SKM-1 (cell line): ENCODE data around the gene TENM3.
A peak's percentile ranks its signal among the peaks of the same experiment; 100 is the strongest.
"Not testable (repeated sequence)": the region's sequence is repeated elsewhere in the genome, so short reads cannot be mapped to it uniquely, and the experiment has no call there.

Source experiments
- DNase-seq: peaks from one replicate; lab custom pipeline; 2025; ENCODE audit not compliant: unreplicated experiment; lab: John Stamatoyannopoulos, UW

The TENM3 gene

DNA sequence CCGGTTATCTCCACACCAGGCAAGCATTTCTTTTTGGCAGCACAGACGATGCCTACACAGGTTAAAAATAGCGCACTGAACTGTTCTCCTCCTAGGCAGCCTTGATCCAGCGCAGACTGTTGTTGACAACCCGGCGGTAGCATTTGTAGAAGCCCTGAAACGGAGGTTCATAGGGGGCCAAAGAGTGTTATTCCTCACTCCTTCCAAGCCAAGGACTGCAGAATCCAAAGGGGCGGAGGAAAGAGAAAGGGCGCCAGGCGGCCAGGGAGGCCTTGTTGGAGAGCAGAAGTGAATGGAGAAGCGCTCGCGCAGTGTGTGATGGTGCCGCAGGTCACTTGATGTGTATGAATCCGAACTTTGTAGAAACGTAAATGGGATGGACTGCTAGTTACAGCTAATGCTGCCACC is 82.7 kb downstream of the TENM3 start:
- no peak for DNase-seq

DNA sequence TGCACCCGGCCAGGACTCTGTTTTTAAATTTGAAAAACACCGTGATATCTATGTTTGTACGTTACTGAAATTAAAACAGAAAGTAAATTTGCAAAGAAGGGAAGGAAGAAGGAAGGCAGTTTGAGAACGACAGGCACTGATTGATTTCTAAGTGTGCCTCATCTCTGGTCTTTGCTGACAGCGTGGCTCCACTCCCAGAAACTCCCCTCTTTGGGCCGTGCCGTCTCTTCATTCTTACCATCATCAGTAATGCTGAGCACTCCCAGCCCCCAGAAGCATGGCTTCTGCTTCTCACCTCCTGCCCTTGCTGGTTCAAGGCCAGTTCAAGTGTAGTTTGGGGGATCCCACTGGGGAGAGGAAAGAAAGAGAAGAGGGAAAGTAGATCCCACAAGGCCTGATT is 85.3 kb downstream of the TENM3 start:
- no peak for DNase-seq

DNA sequence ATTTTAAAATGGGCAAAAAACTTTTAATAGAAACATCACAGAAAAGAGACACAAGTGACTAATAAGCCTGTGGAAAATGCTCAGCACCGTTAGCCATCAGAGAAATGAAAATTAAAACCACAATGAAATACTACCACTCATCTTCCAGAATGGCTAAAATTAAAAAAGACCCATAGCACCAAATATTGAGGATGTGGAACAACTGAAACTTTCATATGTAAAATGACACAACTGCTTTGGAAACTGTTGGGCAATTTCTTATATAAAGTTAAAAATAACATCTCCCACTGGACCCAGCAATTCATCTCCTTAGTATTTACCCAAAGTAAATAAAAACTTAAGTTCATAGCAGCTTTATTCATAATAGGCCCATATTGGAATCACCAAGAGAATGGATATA is 94.2 kb downstream of the TENM3 start:
- DNase-seq = no peak

DNA sequence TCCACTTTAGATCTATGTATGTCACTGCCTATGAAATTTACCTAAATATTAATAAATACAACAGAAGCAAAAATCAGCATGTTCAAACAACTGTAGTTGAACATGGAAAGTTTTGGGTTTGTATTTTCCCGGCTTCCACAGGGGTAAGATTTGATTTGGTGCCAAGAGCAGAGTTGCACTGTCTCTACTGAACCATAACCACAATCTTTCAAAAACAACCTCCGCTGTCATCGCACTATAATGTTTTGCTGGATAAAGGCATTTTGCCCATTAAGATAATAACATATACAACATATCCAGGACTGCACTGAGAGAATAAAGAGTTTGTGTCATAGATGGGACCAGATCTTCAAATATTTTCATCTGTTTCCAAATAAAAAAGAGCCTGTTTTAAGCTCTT is 94.9 kb downstream of the TENM3 start:
- DNase-seq = no peak

DNA sequence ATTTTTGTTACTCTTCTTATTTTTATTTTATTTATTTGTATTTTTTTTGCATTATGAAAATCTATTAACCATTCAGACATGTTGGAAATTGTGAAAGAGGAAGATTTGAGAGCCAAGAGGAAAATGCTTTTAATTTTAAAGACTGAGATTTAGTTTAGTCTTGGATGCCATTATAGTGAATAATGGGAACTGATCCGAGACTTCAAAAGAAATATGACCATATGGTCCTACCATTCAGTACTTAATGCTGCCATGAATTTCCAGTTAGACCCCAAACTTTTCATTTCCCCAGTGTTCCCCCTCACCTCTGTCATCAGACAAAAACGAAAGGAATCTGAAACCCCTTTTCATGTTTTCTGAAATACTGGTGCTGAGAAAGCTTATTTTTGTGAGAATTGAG is 95.5 kb downstream of the TENM3 start:
- no peak for DNase-seq

DNA sequence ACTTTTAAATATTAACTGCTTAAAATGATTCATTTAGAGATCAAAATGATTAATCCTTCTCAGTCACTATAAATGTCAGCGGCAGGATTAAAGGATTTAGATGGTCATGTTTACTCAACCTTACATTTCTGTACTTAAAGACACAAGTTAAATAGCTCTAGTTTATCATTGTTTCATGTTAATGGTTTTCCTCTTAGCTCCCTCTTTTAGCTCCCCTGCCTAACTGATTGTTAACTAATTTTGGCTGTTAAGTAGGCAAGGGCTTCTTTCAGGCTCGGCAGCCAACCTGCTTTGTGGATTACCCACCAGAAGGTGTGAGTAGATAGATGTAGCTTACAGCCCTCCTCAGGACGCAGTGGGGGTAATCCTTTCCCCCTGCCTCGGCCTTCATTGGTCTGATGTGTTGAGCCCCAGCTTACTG is 96.0 kb downstream of the TENM3 start:
- DNase-seq = no peak

DNA sequence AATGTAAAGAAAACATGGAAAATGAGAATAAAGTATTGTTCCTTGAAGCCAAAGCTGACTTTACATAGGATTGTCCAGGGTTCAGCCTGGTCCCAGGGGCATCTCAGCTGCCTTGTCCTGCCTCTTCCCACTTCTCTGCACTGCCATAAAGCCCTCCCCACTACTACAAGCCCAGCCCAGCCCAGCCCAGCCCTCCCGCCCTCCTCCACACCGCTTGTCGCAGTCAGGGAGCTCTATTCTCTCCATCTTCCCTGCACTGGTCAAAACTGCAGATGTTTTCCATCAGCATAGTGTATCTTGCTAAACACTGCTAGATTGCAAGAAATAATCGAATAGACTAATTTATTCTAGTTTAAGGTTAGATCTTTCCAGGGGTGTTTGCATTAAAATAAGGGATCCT is 100.3 kb downstream of the TENM3 start:
- no peak for DNase-seq

DNA sequence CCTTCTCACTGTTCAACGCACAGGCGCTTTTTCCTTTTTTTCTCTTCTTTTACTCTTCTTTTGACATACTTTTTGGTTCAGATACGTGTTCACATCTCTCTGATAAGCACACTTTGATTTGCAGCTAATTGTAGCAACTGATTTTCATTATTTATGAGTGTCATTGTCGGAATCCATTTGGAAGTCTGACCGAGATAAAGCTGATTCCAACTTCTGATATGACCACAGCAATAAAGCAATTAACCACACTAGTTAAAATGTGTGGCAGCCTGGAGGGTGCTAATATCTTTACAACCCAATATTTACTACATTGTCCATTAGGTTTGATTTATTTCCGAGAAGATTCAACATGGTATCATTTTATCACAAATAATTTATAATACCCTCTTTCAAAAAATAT is 101.8 kb downstream of the TENM3 start:
- DNase-seq = no peak

DNA sequence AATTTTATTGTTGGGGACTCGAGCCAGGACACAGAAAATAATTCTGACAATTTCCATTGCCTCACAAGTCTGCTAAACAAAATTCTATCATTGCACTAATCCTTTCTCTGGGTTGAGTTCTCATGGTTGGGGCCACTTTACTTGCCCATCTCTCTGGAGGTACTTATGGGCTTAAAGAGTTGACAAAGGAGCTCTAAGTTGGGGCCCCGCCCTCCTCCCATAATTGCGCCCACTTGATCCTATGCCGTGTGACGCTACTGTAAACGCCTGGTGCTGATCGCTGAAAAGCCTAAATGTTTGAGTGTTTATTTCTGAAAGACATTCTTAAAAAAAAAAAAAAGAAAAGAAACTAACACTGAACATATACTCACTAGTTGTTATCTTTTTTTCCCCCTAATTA is 103.0 kb downstream of the TENM3 start:
- no peak for DNase-seq

DNA sequence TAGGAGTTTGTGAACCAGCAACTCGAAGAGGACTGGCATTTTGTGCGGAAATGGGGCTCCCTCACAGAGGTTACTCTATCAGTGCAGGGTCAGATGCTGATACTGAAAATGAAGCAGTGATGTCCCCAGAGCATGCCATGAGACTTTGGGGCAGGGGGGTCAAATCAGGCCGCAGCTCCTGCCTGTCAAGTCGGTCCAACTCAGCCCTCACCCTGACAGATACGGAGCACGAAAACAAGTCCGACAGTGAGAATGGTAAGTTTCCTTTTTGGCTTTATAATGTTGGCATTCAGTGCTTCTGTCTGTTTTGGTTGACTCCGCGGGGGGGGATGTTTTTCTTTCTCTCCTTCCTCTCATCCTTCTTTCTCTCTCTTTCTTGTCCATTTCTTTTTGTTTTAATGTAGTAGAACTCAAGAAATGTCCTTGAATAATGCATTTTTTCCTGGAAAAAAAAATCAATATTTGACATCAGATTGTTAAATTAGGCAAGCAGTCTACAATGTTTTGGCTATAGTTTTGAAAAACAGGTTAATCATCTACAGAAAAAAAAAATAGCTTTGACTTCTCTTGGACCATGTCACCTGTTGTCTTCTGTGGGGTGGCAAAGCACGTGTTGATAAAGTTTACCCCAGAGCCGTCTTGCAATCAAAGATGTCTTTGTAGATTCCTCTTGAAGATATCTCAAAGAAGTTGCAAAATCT is 103.6 kb downstream of the TENM3 start:
- no peak for DNase-seq

DNA sequence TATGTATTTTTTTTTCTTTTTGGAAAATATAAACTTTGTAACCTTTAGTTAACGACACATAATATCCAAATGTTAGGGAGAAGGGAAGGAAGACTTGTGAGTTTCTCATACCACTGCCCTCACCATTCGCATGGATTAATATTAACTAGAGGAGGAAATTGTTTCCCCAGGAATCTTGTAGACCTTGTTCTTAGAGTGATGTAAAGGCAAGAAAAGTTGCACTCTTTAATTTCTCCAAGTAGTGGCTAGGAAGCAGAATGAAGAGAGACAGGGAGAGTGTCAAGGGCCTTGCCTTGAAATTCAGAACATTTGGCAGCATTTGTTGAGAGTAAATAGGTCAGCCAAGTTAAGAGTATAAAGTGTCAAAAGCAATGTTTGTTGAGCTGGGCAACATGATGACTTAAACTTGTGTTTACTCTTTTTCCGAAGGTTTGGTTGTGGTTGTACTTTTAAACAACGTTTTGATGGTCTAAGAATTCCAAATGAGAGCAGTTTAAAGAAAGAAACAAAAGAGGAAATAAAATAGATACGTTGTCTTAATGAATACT is 105.7 kb downstream of the TENM3 start:
- DNase-seq = no peak

DNA sequence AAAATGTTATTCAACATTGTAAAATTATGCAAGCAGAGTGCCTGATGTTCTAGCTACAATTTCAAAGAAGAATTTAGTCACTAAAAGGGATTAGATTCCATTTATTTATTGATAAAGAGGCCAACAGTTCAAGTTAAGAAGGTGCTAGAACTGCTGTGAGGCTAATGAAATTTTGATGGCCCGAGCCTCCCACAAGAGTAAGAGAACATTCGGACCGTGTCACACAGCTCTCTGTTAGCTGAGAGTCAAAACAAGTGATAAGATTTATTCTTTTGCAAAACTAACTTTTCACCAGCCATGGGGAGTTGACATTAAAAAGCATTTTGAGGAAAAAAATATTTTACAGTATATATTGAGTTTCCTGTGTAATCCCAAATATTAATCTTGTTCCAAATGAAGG is 106.8 kb downstream of the TENM3 start:
- DNase-seq = no peak

DNA sequence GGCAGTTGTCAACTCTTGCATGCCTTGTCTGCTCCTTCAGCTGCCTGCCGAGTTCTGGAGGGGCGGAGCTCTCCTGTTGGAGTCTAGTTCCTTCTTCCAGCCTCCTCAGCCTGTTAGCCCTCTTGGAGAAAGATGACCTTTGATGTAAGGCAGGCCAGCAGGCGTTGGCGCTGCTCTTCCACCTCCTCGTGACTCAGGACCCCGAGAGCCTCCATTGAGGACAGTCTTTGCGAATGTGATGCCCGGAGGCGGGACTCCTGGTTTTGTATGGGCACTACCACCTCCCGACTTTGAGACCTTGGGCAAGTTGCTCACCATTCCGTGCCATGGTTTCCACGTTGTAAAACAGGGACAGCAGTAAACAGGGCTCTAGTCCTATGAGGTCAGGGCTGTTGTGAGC is 108.3 kb downstream of the TENM3 start:
- no peak for DNase-seq

DNA sequence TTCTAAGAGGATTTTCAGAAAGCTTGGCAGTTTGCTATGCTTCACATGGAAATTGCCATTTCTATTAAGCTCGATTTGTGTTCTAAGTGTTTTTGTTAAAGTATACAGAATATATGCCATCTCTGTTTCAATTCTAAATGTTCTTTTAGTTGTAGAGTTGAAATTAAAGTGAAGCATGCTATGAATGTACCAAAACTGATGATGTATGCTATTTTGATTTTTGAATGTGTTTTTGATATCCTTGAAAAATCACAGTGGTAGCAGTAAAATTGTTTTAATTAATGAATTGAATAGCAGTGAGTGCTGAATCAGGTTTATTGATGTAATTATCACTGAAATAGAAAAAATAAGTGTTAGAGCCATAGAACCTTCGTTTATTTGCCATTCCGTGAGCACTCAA is 110.9 kb downstream of the TENM3 start:
- DNase-seq = no peak

DNA sequence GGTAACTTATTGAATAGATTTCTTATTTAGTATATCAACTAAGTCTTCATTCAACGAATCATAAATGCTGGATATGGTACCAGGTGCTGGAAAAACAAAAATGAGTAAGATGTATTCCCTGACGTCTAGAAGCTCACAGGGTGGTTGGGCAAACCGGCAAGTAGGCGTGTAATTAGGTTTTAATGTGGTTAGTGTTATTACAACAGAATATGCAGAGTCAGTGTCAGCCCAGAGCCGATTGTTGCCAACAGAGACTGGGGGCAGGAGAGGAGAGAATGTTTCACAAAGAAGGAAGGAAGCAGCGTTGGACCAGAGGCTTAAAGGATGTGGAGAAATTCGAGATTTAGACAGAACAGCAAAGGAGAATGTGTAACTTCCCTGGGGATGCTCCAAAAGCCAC is 111.7 kb downstream of the TENM3 start:
- DNase-seq = peak; percentile 77

DNA sequence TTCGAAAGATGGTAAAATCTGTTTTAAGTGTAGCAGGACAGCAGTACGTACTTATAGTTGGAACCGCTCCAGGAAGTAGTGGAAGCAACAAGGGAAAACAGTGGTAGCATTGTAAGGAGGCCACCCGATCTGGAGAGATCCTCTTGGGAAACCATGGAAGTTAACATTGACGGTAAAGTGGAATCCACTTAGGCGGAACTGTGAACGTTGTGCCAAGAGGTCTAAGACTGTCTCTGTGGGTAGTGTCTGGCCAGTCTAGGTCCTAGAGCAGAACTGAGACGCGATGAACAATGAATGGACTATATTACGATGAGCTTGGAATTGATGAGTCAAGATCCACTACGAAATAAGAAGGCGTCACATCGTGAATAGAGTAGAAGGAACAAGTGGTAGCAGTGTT is 124.0 kb downstream of the TENM3 start:
- no peak for DNase-seq

DNA sequence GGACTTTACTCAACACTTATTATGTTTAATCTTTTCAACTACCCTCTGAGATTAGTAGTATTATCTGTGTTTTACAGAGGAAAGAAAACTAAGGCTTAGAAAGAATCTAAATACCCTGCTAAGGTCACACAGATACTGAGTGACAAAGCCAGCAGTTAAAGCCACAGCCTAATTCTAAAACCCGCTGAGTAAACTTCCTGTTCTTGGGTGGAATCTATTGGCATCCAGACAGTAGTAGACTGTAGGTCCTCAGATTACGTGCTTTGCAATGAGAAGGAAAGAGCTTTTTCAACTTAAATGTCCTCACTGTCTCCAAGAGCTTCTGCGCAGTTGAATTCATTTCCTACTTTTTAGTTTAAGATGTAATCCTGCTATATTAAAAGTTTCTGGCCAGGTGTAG is 126.0 kb downstream of the TENM3 start:
- DNase-seq = no peak

DNA sequence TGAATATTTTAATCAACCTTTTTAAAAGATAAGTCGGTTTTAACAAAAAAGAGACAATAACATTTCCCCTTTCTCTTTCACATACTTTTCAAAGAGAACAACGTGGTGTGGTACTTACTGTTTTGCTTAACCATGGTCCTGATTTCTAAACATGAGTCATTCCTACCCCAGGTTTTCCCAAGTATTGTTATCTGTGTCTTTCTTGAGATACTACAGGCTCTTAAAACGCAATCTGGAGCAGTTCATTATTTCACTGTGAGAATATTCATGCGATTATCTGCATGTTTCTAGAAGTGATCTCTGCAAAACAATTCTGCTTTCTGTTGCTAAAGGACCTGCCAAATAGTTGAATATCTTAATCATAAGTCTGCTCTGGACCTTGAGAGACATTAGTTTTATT is 127.3 kb downstream of the TENM3 start:
- DNase-seq = no peak

DNA sequence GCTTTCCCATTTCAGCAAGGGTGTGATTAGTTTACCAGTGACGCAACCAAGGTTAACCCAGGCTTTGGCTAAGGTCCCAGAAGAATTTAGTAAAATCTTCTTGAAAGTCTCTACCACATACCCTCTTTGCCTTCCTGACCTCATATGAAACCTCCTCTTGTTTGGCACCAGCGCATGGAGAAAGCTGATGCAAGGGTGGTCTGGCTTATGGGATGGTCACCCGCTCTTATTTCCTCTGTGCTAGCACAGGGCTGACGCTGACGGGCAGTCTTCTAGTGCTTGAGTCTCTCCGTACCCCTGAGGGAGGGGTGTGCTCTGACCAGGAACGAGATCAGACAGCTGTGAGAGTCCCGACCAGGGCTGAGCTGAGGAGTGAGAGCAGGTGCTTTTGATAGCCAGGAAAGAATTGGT is 137.6 kb downstream of the TENM3 start:
- DNase-seq = no peak

DNA sequence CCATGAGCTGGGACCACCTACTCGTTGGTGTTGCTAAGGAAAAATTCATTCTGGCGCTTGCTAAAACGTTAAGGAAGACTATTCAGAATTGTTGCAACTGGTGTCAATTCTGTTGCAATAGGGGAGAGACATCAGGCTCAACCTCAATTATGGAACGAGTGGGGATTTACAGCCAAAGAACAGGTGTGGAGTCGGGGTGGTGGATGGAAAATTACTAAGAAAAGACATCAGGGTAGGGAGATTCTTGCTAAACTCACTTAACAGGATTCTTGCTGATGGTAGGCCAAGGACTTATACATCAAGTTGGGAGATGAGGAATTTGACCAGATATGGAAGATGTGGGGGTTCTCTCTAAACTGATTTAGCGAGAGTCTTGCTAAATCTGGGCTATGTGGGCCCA is 139.7 kb downstream of the TENM3 start:
- DNase-seq = no peak

DNA sequence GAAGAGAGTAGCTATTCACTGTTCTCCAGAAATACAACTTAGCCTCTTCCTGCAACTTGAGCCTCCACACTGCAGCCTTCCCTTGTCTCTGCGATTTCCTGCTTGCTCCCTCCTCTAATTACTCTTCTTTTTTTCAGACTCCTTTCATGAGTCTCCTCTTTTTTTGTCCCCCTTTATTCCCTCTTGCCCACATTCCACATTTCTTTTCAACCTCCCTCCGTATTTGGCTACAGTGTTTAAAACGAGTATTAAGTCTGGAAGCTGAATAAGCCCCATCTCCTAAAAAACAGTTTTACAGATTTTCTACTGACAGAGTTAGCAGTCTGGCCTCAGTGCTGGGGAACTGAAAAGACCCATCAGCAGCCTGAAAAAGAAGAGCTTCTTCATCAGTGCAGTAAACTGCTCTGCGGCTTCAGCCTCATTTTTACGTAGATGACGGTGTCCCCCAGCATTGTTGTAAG is 141.5 kb downstream of the TENM3 start:
- no peak for DNase-seq

DNA sequence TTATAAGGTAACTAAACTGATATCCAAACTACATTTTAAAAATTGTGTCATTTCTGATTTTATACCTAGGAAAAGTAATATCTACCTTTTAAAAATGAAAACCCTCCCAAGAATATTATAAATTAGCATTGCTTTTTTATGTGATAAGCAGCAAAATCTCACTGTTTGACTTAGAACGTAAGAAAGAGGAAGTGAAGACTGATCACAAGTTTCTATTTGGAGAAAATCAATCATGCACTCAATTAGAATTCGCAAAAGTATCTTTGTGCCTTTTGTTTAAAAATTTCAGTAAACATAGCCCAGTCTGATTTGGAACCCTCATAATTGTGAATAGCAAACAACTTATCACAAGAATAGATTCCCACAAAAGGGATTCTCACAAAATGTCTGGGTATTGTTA is 142.7 kb downstream of the TENM3 start:
- DNase-seq = no peak

DNA sequence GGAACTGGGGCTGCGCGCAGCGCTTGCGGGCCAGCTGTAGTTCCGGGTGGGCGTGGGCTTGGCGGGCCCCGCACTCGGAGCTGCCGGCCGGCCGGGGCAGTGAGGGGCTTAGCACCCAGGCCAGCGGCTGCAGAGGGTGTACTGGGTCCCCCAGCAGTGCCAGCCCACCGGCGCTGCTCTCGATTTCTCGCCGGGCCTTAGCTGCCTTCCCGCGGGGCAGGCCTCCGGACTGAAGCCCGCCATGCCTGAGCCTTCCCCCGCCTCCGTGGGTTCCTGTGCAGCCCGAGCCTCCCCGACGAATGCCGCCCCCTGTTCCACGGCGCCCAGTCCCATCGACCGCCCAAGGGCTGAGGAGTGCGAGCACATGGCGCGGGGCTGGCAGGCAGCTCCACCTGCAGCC is 143.4 kb downstream of the TENM3 start:
- not testable (repeated sequence) for DNase-seq
